ENCODE data around the gene TM4SF5.

TM4SF5 gene

DNA sequence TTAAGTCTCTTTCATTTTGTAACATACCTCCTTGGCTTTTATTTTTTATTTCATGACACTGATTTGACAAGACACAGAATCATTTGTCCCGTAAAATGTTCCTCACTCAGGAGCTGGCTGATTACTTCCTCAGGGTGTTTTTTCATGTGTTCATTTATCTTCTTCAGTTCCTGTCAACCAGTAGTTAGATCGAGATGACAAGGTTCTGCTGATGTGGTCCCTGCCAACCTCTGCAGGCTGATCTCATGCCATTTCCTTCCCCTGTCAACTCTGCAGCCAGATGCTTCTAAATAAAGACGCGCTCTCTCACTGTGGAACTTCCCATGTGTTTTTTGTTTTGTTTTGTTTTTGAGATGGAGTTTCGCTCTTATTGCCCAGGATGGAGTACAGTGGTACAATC is 23.8 kb upstream of the TM4SF5 start:
- DNase-seq (ENCODE audit: low spot score): peak; percentile 63

DNA sequence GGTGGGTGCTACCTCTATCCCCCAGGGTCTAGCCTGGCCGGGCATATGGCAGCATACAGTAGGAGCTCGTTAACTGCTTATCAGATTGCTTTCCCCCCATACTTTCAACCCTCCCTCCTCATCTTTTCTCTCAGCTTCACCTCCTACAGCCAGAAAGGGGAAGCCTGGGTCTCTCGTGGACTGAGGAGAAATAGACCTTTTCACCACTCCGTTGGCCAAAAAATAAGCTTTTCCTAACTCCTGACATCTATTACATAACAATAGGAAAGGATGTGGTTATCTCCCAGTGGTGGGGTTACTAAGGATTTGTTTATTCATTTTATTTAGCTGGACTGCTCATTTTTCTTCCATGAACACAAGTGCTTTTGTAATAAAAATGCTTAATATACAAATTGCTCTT is 23.0 kb upstream of the TM4SF5 start:
- DNase-seq (ENCODE audit: low spot score): no peak

DNA sequence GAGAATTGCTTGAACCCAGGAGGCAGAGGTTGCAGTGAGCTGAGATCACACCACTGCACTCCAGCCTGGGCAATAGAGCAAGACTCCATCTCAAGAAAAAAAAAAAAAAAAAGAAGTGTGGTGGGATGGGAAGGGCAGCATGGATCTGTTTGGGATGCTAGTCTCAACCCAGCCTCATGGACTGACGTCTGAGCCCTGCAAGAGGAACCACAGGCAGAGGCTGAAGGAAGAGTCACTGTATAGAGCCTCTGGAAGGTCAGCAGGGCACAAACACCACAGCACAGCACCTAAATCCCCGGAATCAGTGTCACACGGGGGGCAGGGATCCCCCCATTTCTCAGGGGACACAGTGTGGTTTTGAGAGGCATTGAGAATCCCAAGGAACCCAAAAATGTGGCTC is 21.1 kb upstream of the TM4SF5 start:
- no peak for DNase-seq (ENCODE audit: low spot score)

DNA sequence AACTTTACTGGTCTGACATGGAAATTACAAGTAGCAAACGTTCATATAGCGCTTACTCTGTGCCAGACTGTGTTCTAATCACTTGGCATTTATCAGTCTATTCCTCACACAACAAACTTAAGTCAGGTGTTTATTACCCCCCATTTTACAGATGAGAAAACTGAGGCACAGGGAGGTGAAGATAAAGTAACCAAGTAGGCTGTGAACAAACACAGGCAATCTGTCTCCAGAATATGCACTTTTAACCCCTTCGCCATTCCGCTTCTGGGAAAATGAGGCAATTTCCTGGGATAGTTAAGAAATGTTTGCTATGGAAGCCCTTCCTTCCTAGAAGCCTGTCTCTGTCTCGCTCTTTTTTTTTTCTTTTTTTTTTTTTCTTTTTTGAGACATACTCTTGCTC is 19.8 kb upstream of the TM4SF5 start:
- no peak for DNase-seq (ENCODE audit: low spot score)

DNA sequence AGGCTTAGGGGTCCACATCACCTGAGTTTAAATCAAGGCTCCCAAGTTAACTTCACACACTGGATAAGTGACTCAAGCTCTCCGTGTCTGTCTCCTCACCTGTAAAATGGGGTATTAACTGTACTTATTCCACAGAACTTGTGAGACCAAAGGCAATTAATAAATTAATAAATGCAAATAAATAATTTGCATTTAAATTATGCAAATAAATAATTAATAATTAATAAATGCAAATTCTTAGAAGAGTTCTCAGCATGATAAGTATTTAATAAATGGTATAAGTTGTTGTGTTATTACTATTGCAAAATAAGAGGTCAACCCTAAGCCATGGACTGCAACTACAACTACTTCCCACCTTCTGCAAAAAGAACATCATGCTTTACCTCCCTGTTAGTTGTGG is 18.3 kb upstream of the TM4SF5 start:
- no peak for DNase-seq (ENCODE audit: low spot score)

DNA sequence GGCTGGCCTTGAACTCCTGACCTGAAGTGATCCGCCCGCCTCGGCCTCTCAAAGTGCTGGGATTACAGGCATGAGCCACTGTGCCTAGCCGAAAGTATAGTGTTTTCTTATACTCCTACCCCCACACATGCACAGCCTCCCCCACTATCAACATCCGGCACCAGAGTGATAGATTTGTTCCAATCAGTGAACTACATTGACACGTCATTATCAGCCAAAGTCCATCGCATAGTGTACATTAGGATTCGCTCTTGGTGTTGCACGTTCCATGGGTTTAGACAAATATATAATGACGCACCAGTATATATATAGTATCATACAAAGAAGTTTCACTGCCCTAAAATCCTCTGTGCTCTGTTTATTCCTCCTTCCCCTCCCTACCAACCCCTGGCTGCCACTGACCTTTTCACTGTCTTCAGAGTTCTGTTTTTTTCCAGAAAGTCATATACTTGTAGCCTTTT is 11.9 kb upstream of the TM4SF5 start:
- DNase-seq (ENCODE audit: low spot score): no peak

DNA sequence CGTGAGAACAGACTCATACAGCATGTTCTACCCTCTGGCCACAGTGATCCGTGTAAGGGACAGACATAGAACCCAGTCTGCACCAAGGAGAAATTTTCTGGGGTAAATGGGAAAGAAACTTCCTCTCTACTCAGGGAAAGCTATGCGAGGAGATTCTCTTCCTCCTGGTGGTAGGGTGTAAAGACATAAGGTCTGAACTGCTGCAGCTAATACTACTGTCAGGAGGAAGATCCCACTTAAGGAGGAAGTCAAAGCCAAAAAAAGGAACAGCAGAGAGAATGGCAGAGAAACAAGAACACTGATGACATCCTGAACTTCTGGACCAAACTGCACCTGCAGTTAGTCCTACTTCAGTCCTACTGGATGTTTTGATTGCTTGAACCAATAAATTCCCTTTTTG is 7.1 kb upstream of the TM4SF5 start:
- no peak for DNase-seq (ENCODE audit: low spot score)

DNA sequence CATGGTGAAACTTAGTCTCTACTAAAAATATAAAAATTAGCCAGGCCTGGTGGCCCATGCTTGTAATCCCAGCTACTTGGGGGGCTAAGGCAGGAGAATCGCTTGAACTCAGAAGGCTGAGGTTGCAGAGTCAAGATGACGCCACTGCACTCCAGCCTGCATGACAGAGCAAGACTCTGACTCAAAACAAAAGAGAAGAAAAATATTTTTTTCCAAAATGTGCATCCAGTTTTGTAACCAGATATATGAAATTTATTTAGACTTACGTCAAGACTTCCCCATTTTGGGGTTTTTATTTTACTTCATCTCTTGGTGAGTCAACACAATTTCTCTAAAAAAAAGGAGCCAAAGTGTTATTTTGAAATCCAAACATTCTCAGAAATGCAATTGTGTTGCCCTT is 5.5 kb upstream of the TM4SF5 start:
- no peak for DNase-seq (ENCODE audit: low spot score)

DNA sequence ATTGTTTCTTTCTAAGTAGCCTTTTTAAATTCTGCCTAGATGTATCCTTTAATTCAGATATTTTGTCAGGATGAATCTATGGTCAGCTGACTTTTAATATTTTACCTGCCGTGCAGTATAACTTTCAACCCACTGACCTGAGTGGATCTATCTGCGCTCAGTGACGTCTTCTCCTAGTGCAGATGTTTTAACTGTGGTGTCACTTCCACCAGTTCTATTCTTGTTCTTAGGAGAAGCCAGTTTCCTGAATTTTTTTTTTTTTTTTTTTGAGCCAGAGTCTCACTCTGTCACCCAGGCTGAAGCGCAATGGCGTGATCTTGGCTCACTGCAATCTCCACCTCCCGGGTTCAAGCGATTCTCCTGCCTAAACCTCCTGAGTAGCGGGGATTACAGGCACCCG is 5.0 kb upstream of the TM4SF5 start:
- DNase-seq (ENCODE audit: low spot score): peak; percentile 40

DNA sequence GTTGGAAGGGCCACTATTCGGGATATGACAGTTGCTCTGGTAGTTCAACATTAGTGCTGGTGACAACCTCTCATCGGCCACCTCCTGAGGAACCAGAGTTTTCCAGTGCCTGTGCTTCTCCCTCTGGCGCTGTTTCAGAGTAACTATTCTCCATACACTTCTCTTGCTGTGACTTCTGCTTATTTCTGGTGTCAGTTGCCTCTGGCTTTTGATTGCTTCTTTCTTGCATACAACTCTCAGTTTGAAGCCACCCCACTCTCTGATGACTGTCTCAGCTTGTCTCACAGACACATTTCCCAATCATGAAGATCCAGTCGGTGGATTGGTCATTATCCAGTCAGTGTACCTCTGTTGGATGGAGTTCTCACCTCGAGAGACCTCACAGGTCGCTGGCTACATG is 3.4 kb upstream of the TM4SF5 start:
- no peak for DNase-seq (ENCODE audit: low spot score)

DNA sequence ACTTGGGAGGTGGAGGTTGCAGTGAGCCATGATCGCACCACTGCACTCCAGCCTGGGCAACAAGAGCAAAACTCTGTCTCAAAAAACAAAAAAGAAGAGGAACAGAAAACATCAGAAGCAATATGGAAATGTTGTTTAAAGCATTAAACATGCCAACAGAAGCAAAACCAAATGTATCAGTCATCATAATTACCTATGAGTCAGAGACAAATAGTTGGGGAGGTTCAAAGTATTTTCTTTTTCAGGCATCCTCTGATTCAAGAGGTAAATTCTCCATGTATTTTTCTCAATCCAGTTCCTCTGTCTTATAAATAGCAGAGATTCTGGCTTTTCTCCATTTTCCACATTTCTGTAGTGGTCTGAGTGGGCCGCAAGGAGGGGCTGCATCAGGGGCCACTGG is 2.1 kb upstream of the TM4SF5 start:
- no peak for DNase-seq (ENCODE audit: low spot score)

DNA sequence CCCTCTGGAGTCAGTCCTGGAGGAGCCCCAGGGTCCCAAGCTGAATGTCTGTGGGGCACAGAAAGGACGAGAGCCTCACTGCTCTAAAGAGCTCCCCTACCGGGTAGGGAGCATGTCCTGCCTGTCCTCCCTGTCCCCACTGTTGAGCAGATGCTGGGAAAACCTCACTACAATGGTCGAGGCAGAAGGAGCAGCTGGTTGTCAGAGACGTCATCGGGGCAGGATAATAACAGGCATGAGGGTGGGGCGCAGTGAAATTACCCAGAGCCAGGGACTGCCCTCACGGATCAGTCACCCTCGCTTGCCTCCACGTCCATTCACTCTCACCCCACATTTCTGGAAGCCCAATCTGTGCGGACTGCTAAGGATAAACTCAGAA is 538 bp downstream of the TM4SF5 start:
- DNase-seq (ENCODE audit: low spot score): no peak

DNA sequence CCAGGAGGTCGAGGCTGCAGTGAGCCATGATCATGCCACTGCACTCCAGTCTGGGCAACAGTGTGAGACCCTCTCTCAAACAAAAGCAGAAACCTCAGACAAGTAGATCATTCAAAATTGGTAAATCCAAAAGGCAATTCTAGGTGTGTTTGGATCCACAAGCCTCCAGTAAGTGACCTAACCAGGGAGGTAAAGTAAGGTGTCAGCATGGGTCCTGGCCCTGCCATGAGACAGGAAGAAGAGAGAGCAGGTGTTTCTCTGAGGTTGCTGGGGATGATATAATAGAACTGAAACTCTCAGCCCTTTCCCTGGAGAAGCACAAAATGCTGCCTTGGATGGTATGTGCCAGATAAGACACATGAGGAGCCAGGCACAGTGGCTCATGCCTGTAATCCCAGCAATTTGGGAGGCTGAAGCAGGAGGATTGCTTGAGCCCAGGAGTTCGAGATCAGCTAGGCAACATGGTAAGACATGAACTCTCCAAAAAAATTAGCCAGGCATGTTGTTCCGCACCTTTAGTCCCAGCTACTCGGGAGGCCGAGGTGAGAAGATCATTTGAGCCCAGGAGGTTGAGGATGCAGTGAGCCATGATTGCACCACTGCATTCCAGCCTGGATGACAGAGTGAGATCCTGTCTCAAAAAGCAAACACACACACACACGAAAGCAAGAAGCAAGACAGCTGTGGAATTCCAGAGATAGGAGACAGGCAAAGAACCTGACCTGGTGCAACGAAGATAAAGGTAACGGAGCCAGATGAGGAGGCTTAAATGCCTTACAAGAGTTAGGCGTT is 6.5 kb downstream of the TM4SF5 start:
- no peak for DNase-seq (ENCODE audit: low spot score)

DNA sequence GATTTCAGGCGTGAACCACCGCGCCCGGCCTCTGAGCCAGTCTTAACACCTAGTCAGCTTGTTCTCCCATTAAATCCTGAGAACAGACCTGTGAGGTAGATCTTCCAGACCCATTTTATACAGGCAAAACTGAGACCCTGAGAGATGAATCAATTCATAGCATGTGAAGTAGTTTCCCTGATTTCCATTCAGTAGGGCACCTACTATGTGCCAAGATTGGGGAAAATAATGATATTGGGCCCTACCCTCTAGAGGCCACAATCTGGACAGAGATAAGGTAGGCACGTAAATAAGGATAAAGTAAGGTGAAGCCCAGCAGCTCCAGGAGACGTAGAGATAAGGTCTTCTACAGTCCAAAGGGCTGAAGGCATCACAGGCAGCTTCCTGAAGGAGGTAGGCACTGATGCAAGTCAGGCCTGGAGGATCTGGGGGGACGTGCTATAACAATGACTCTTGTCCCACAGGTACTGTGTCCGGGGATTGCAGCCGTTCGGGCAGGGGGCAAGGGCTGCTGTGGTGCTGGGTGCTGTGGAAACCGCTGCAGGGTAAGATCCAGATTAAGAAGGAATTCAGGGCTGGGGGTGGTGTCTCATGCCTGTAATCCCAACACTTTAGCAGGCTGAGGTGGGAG is 8.8 kb downstream of the TM4SF5 start:
- DNase-seq (ENCODE audit: low spot score): no peak

DNA sequence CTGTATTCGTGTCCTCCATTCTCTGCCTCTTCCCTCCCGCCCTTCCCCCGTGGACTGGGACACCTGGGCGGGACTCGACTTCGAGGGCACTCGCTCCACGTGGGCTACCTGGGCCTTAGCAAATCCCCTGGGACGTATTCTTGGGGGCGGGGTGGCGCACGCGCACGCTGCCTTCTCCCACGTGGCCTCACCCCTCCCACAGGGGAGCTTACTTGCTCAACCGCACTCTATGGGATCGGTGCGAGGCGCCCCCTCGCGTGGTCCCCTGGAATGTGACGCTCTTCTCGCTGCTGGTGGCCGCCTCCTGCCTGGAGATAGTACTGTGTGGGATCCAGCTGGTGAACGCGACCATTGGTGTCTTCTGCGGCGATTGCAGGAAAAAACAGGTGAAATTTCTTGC is 11.0 kb downstream of the TM4SF5 start:
- DNase-seq (ENCODE audit: low spot score): no peak

DNA sequence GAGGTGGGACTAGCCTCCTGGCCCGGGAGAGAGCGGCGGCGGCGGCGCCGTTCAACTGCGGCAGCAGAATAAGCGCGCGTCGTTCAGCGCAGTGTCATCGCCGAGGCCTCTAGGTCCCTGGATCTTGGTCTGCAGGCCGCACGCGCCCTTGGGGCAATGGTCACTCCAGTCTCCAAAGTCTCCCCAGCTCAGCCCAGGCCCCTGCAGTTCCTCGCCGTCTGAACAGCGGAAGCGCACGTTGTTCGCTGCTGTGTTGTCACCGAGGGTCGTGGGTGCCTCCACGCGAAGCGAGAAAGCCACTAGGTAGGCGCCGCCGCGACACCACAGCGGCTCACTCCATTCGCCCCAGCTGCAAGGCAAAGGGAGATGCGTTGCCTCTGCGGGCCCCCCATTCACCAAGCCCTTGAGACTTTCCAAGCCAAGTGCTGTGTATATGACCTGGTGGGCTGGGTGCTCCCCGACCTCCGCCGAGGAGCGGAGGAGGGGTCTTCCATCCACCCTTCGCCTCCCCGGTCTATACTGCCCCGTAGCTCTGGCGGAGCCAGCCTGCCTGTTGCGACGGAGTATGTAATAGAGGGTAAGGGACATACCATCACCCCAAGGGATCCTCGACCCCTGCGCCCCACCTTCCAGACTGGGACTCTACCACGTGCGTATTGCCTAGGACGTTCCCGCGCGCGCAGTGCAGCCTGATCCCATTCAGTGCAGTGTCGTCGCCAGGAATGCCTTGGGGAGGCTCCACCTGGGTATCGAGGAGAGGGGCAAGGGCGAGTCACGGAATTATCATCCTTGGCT is 13.8 kb downstream of the TM4SF5 start:
- DNase-seq (ENCODE audit: low spot score): no peak

DNA sequence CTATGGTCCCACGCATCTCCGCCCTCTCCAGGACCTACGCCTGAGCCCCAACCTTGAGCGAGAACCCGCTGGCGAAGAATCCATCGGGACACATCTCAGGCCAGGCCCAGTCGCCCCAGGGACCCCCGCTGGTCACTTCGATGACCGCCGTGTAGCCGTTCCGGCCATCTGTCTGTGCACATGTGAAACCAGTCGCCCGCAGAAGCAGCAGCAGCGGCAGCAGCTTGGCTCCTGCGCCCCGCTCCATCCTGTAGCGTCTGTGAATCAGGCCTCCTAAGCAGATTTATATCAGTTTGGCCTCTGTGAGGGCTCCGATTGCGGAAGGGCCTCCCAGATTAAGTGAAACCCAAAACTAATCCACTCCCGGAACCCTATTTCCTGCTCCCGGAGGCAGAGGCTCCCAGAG is 14.4 kb downstream of the TM4SF5 start, which contains the start of gene VMO1:
TSS of gene VMO1 (minus strand) at position 259 of the 406 bp plus-strand sequence. CDS start at position 247, 12 bp downstream.
- DNase-seq (ENCODE audit: low spot score): no peak

DNA sequence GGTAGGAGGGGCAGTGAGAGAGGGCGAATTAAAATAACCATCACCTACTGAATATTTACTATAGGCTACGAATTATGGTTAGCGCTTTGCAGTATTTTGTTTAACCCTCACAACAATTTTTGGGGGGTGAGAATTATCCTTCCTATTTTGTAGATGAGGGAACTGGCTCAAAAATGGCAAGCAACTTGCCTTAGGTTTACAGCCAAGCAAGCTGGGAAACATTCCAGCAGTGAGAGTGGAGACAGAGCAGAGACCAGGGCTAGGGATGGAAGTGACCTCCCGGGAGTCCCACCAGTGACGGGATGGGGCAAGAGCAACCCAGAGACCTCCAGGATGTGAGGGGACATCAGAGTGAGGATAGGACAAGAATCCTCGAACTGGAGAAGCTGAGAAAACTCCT is 14.8 kb downstream of the TM4SF5 start:
- DNase-seq (ENCODE audit: low spot score): no peak

DNA sequence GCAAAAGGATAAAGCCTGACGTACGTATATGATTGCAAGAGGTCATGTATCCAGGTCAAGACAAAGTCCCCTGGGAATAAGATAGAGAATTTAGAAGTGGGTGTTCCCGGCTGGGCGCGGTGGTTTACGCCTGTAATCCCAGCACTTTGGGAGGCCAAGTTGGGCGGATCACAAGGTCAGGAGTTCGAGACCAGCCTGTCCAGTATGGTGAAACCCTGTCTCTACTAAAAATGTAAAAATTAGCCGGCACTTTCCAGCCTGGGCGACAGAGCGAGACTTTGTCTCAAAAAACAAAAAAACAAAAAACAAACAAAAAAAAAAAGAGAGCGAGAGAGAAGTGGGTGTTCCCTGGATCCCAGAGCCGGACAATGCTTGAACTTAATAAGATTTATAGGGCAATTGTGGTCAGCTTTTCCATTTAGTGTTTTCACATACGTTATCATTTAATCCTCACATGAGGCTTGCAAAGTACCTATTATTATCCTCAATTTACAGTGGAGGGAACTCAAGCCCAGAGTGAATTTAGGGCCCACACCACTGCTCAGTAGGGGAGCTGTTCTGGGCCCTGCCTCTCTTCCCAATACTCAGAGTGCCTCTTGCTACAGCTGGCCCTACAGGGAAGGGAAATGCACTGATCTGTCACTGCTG is 16.6 kb downstream of the TM4SF5 start:
- no peak for DNase-seq (ENCODE audit: low spot score)

DNA sequence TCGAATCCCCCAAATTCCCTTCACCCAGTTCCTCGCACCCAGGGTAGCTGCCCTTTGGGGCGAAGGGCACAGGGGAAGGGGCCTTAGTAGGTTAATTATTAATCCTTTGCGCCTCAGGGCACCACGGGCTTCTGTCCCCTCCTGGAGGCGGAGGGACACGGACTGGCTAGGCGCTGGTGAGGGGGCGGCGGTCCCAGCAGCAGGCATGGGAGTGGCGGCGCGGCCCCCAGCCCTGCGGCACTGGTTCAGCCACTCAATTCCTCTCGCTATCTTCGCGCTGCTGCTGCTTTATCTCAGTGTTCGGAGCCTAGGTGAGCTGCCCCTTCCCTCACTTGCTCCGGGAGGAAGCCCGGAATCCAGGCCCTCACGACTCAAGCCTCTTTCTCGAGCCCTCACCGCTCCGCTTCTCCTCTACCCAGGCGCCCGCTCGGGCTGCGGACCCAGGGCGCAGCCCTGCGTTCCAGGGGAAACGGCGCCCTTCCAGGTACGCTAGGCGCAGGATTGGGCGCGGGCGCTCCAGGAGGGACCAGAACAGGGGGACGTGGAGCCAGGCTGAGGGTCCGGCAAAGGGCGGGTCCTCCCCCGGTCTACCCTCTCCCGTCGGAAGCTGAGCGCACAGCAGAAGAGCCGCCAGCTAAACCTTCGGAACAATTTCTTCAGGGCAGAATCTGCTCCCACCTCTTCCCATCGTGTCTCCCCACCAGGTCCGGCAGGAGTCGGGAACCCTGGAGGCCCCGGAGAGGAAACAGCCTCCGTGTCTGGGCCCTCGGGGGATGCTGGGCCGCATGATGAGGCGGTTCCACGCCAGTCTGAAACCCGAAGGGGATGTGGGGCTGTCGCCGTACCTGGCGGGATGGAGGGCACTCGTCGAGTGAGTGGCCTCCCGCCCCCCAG is 17.4 kb downstream of the TM4SF5 start, which contains the start of gene GLTPD2:
TSS of gene GLTPD2 (plus strand) at position 158 of the 894 bp plus-strand sequence. CDS start at position 206, 48 bp downstream.
- DNase-seq (ENCODE audit: low spot score): no peak

DNA sequence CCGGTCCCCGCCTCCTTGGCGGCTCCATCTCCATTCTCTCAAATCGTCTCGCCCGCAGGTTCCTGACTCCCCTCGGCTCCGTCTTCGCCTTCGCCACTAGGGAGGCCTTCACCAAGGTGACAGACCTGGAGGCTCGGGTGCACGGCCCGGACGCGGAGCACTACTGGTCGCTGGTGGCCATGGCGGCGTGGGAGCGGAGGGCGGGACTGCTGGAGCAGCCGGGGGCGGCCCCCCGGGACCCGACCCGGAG is 17.9 kb downstream of the TM4SF5 start:
- DNase-seq (ENCODE audit: low spot score): no peak

Measured in kidney capillary endothelial cell (primary cell).